ENCODE measurements around the gene CD9.
"Not testable (repeated sequence)": the region's sequence is repeated elsewhere in the genome, so short reads cannot be mapped to it uniquely, and the experiment has no call there.

CD9 gene

GRCh38 chr12:6180268-6181051 lies 19.7 kb upstream of the CD9 start:
- no peak for DNase-seq (ENCODE audit: low read depth in 2 of 2)

GRCh38 chr12:6181166-6181565 lies 19.0 kb upstream of the CD9 start:
- no peak for DNase-seq (ENCODE audit: low read depth in 2 of 2)

- no peak for DNase-seq (ENCODE audit: low read depth in 2 of 2)
Measured at GRCh38 chr12:6181583-6182278, 18.5 kb upstream of the CD9 start.

- DNase-seq (ENCODE audit: low read depth in 2 of 2), result no peak
Measured at GRCh38 chr12:6182279-6182898, 17.8 kb upstream of the CD9 start.

- DNase-seq (ENCODE audit: low read depth in 2 of 2), result no peak
Measured at GRCh38 chr12:6183689-6184428, 16.3 kb upstream of the CD9 start.

GRCh38 chr12:6185961-6186827 lies 14.0 kb upstream of the CD9 start:
- DNase-seq (ENCODE audit: low read depth in 2 of 2), result no peak

- no peak for DNase-seq (ENCODE audit: low read depth in 2 of 2)
Measured at GRCh38 chr12:6187948-6188793, 12.0 kb upstream of the CD9 start.

- no peak for DNase-seq (ENCODE audit: low read depth in 2 of 2)
Measured at GRCh38 chr12:6189028-6189427, 11.2 kb upstream of the CD9 start.

GRCh38 chr12:6189952-6190598 lies 10.1 kb upstream of the CD9 start:
- DNase-seq (ENCODE audit: low read depth in 2 of 2), result not testable (repeated sequence)

GRCh38 chr12:6190767-6191530 lies 9.3 kb upstream of the CD9 start:
- DNase-seq (ENCODE audit: low read depth in 2 of 2), result not testable (repeated sequence)

- no peak for DNase-seq (ENCODE audit: low read depth in 2 of 2)
Measured at GRCh38 chr12:6192604-6193380, 7.4 kb upstream of the CD9 start.

- DNase-seq (ENCODE audit: low read depth in 2 of 2), result no peak
Measured at GRCh38 chr12:6193853-6194815, 6.1 kb upstream of the CD9 start.

GRCh38 chr12:6195665-6196535 lies 4.3 kb upstream of the CD9 start:
- peak; percentile 45 to 82 for DNase-seq (ENCODE audit: low read depth in 2 of 2)

- no peak for DNase-seq (ENCODE audit: low read depth in 2 of 2)
Measured at GRCh38 chr12:6198051-6198450, 2.1 kb upstream of the CD9 start.

GRCh38 chr12:6198556-6198955 lies 1.6 kb upstream of the CD9 start:
- DNase-seq (ENCODE audit: low read depth in 2 of 2), result no peak

- DNase-seq (ENCODE audit: low read depth in 2 of 2), result no peak
Measured at GRCh38 chr12:6198985-6199530, 1.1 kb upstream of the CD9 start.

All from stimulated activated CD4-positive, alpha-beta T cell treated with anti-CD3 and anti-CD28 coated beads, Interleukin-12 subunit alpha, Interleukin-12 subunit beta, amount 100 ng/mL, for 24 hours (primary cell).